IMR-90 (cell line): Measurements from ENCODE around the gene TICAM2.

ENCODE experiments used
- TF ChIP-seq, protein P1 (sequence below): conservative IDR thresholded peaks from 2 replicates; pipeline ENCODE4 v1.5.1; 2012; ENCODE audit warnings: mild to moderate bottlenecking, low read depth, low read length, improper control_type of control experiment
- TF ChIP-seq, protein P2 (sequence below): fragments of 150-350 bp; IDR thresholded peaks from 2 replicates; pipeline ENCODE4 v1.6.1; 2017; ENCODE audit warnings: mild to moderate bottlenecking, antibody characterized with exemption, low read length, low read depth

DNA sequence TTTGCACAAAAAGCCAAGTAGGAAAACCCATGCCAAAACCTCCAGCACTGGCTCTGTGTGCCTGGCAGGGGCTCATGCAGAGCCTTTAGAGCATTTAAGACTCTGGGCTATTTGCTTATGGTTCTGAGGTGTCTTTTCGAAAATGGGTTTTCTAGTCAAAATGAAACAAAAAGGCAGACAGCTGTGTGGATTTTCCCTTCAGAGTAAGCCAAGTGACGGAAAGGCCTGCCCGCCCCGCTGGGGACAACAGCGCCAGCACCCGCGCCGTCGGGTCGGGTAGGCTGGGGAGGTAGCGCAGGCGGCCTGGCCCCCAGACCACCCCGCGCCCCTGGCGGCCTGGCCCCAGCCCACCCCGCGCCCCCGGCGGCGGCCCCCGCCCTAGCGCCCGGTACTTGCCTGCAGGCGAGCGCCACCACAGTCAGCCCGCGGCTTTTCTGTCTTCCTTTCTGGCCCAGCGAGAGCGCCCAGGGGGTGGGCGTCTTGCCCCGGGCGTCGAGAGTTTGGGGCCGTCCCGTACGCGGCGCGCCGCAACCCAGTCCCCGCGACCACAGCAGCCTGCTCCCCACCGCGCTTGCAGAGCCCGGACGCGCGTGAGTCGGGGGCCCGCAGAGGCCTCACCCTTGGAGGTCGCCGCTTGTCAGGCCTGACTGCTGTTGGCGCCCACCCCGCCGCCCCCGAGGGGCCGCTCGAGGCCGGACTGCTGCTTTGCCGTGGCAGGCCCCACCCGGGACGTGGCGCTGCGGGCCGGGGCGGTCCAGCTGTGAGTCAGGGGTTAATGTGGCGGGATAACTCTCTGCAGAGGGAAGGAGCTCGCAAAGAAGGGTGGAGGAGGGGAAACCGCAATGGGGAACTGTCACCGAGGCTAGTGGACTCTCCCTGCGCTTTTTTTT is at the start of gene TICAM2:
- TF ChIP-seq, protein P1, sequence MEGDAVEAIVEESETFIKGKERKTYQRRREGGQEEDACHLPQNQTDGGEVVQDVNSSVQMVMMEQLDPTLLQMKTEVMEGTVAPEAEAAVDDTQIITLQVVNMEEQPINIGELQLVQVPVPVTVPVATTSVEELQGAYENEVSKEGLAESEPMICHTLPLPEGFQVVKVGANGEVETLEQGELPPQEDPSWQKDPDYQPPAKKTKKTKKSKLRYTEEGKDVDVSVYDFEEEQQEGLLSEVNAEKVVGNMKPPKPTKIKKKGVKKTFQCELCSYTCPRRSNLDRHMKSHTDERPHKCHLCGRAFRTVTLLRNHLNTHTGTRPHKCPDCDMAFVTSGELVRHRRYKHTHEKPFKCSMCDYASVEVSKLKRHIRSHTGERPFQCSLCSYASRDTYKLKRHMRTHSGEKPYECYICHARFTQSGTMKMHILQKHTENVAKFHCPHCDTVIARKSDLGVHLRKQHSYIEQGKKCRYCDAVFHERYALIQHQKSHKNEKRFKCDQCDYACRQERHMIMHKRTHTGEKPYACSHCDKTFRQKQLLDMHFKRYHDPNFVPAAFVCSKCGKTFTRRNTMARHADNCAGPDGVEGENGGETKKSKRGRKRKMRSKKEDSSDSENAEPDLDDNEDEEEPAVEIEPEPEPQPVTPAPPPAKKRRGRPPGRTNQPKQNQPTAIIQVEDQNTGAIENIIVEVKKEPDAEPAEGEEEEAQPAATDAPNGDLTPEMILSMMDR = peak; percentile 17; the same call in 1 of the 2 replicates
- TF ChIP-seq, protein P2, sequence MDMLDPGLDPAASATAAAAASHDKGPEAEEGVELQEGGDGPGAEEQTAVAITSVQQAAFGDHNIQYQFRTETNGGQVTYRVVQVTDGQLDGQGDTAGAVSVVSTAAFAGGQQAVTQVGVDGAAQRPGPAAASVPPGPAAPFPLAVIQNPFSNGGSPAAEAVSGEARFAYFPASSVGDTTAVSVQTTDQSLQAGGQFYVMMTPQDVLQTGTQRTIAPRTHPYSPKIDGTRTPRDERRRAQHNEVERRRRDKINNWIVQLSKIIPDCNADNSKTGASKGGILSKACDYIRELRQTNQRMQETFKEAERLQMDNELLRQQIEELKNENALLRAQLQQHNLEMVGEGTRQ = no peak
